ENCODE data around the gene ATP1A4.

Gene ATP1A4

DNA sequence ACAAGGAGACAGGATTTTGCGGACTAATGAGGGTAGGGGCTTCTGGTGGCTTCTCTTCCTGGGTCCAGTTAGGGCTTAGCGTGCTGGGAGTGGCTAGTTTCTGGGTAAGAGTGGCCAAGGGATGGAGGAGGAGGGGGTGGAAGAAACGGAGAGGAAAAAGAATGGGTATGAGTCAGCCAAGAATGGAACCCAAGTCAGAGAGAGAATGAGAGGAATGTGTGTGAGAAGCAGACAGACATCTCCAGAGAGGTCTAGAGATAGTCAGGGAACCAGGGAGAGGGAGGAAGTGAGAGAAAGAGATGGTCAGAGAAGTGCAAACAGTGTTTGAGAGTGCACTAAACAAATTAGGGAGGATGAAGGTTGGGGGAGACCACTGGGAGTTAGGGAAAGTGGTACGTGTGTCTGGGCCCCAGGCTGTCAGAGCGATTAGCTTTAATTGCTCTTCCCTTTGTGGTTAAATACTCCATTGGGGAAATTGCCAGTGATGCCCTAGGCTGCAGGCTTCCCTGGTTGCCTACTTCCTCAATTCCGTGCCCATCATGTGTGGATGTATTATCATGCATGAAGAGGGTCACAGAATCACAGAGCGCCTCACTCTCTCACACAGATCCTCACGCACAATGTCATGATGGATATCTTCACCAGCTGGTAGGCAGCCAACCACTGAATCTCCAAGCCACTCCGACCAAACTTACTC is 55.2 kb downstream of the ATP1A4 start:
- DNase-seq (ENCODE audit: low spot score): no peak

GRCh38 chr1:160207118-160207650 is 55.8 kb downstream of the ATP1A4 start:
- no peak for DNase-seq (ENCODE audit: low spot score)

DNA sequence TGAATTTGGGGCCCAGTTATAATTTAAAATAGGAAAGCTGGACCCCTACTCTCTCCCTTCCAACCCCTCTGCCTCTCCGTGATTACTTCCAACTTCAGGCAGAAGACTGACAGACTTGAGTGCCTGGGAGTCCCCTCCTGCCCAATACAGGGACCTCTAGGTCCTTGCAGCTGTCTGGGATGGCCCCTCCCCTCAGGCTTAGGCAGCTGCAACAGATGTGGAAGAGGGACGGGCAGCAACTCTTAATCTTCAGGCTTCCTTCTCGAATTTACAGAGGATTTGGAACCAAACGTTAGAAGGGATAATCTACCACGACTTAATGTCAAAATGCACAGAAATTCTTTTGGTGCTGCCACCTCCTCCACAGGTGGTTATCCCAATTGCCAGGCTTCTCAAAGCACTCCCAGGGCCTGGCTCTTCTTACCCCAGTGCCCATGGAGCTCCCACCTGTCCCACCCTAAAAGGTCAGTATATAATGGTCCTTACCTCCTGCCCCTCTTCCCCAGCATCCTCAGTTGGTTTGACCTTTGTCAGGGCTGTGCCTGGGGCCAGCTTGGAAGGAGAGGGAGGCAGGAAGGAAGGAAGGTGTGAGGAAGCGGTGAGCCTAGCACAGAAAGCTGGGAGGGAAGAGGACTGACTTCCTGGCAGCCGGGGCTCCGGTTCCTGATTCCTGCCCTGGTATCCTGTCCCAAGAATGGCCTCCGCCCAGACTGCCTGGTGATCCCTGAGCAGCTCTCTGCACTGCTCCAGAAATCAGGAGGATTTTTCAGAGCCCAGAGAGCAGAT is 56.6 kb downstream of the ATP1A4 start:
- no peak for DNase-seq (ENCODE audit: low spot score)

DNA sequence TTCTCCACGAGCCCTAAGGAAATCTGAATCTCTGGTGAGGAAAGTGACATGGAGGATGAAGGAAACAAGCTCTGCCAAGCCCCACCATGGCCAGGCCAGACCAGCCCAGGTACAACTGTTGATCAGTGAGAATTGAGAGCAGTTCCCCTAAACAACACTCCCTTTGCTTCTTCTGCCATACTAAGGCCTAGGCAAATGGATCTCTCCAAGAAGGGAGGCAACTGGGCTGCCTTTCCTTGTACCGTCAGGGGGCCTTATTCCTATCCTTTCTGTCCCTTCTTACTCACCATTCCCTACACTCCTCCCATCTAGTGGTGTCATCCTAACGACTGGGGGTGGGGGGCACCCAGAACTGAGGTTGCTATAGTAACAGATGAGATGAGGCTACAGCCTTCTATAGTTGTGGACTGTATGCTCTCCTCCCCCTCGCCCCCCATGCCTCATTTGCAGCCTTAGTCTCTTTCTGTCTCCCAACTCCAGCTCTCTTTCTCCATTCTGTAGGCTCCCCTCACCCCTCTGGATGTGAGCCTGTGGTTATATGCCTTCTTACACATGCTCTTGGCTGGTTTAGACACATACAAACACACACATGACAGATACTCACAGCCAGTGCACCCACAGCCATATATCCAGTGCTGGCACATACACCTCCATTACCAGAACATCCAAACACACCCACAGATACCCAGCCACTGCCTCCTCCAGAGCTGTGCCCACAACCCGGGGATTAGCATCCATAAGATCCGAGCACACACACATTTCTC is 57.3 kb downstream of the ATP1A4 start:
- no peak for DNase-seq (ENCODE audit: low spot score)

DNA sequence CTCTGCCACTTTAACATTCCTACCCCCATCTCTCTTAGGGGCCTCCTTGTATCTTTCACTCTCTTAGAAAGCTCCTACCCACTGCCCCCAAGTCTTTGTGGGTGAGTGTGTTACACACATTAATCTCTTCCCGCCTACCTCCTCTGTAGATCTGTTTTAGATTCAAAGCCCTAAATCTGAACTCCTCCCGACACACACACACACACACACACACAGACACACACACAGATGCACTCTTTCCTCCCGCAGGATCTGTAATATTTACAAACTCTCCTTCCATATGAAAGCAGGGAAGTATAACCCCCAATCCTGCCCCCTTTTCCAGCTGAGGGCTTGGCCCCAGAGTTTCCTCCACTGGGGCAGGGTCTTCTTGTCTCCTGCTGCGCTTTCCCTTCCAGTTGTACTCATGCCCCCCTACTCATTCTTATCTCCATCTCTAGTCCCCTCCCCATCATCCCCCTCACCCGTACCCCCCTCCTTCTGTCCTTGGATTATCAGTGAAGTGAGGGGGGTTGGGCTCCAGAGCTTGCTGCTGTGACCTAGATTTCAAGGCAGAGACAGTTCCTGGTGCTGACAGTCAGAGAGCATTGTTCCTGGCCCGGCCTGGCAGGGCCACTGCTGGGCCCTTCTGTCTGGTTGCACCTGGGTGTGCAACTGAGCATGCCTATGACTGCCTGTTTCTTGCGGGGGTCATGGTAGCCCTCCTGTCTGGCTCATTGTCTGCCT is 58.1 kb downstream of the ATP1A4 start:
- DNase-seq (ENCODE audit: low spot score): no peak

DNA sequence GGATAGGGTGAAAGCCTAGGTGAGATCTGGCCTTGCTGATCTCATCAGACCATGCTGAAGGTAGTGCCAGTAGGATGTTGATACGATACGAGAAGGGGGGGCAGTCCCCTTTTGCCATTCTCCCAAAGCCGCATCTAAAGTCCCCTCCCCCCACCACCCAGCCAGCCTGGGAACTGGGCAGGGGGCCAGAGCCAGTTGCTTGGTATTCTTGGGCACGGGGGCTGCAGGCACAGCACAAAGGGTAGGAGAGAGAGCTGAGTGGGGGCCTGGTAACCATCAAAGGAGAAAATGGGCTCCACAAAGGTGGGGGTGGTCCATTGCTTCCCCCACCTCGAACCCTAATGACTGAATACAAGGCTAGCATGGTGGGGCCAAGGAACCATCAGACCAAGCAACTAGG is 59.2 kb downstream of the ATP1A4 start:
- DNase-seq (ENCODE audit: low spot score): no peak

DNA sequence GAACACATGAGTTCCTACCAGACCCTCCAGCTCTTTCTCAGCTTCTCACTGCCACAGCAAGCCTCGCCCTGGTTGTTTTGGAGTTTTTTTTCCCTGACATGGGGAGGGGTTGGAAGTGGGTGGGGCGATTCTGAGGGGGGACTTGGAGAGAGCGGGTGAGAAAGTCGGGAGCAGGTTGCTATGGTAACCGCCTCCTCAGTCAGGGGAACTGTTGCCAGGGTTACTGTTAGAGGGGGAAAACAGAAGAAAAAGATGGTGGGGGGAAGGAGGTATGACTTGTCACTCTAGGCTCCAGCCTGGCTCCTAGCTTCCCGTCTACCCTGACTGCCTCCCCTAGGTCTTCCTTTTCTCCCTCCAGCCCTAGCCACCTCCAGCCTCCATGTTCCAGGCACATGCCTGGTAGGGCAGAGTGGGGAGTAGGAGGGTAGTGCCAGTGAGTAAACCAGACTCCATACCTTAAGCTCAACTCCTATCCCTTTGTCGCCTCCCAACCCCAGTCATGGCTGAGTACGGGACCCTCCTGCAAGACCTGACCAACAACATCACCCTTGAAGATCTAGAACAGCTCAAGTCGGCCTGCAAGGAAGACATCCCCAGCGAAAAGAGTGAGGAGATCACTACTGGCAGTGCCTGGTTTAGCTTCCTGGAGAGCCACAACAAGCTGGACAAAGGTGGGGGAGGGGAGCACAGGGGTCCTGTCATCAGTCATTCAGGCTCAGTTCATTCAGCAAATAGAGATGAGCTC is 59.8 kb downstream of the ATP1A4 start:
- no peak for DNase-seq (ENCODE audit: low spot score)

DNA sequence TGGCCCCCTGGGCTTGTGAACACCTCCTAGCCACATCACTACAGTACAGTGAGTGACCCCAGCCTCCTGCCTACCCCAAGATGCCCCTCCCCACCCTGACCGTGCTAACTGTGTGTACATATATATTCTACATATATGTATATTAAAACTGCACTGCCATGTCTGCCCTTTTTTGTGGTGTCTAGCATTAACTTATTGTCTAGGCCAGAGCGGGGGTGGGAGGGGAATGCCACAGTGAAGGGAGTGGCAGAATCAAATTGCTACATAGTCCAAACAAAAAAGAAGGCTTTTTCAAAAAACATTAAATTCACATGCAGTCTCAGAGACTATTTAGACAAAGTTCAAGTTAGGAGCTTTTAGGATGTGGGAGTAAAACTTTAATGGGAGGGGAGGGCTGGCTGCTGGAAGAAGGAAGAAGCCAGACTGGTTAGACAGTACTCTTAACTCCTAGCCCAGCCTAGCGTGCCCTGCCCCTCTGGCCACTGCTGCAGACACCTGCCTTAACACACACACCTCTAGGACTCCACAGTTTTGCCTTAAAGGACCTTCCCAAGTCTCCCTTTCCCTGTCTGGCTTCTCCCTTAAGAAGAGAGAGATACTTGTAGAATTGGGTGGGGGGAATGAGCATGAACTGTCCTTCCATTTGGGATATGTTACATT is 63.2 kb downstream of the ATP1A4 start:
- DNase-seq (ENCODE audit: low spot score): no peak

DNA sequence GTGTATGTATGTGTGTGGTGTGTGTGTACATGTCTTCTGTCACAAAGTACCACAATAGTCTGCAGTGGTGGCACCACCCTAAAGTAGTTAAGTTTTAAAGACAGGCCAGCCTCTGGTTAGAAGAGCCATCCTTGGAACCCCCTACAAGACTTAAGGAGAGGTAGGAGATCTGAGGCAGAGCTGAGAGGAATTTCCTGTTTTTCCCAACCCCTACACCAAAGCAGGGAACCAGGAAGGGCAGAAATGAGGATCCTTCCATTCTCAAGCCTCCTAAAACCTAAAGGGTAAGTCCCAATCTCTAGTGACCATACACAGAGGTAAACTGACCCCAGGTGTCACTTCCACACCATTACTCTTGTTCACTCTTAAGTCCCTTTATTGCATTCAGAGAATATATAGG is 64.9 kb downstream of the ATP1A4 start:
- DNase-seq (ENCODE audit: low spot score): no peak

DNA sequence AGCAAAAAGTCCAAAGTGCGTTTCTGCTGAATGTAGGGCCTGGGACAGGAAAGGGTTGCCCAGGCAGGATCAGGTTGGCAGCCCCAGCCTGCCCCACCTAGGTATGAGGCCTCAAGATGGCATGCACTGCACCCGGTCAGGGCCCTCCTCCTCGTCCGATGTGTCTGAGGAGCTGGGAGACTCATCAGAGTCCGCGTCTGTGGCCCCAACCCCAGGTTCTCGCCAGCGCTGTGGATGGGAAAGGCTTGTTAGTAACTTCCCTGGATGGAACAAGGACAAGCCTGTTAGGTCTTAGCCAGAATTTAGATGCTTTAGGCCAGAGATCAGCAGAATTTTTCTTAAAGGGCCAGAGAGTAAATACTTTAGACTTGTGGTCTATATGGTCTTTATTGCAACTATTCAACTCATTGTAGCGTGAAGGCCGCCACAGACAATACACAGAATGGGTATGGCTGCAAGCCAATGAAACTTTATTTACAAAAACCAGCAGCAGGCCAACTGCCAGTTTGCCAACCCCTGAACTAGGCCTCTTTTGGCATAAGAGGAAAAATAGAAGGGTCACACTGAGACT is 66.2 kb downstream of the ATP1A4 start:
- no peak for DNase-seq (ENCODE audit: low spot score)

- no peak for DNase-seq (ENCODE audit: low spot score)
Measured at GRCh38 chr1:160219062-160219929, 67.9 kb downstream of the ATP1A4 start.

DNA sequence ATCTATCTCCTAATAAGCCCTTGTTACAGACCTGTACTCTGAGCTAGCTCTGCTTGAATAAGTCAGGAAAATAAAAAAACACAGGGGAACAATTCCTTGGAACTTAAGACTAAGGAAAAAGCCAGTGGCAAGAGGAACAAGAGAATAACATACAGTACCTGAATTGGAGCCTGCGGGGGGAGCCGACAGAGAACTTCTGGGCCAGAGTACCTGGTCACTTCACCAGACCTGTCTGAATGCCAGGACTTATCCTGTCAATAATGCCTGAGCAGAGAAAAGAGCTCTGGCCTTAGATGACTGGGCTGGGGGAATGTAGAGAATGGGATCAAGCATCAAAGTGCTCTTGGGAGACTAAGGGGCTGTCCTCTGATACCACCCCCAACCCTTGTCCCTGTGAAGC is 68.9 kb downstream of the ATP1A4 start:
- no peak for DNase-seq (ENCODE audit: low spot score)

GRCh38 chr1:160221089-160221488 is 69.7 kb downstream of the ATP1A4 start:
- no peak for DNase-seq (ENCODE audit: low spot score)

DNA sequence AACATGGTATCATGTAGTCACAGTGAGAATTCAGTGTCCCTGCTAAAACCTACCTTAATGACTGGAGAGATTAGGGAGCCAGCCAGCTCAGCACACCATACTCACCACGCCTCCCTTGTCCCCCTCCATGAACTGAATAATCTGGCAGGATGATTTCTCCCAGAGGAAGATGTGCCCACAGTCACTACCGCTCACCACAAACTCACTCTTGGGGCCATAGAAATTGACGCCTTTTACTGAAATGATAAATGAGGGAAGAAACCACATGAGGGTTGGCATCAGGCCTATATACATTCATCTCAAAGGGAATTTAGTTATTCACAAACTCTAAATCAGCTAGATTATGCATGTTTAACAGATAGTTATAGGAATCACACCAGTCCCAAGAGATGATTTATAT is 71.1 kb downstream of the ATP1A4 start:
- no peak for DNase-seq (ENCODE audit: low spot score)

DNA sequence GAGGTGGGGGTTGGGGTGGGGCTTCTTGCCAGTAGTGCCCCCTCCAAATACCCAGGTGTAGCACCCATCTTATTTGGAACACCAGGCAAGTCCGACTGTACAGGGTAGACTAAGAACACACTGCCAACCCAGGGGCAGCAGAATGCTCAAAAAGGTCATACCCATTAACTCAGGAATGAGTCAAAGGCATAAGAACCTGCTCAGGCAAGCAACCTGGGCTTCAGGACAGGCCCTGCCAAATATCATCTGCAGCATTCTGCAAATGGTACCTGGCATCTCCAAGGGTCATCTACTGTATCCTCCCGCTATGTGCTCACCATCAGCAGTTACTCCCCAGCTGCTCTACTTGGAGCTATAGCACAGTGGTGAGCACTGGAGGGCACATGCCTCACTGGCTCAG is 73.2 kb downstream of the ATP1A4 start:
- no peak for DNase-seq (ENCODE audit: low spot score)

- DNase-seq (ENCODE audit: low spot score): no peak
Measured at GRCh38 chr1:160225345-160225744, 73.9 kb downstream of the ATP1A4 start.

GRCh38 chr1:160226623-160227022 is 75.2 kb downstream of the ATP1A4 start:
- DNase-seq (ENCODE audit: low spot score): no peak

GRCh38 chr1:160227034-160227433 is 75.6 kb downstream of the ATP1A4 start:
- DNase-seq (ENCODE audit: low spot score): no peak

- DNase-seq (ENCODE audit: low spot score): no peak
Measured at GRCh38 chr1:160227561-160227960, 76.2 kb downstream of the ATP1A4 start.

Data from hematopoietic multipotent progenitor cell treated with erythropoietin and hydrocortisone succinate and interleukin-3 and kit ligand, for 15 days (in vitro differentiated cells).